EL (cell line): Measurements from ENCODE around the gene MSH3.
A peak's percentile ranks its signal among the peaks of the same experiment; 100 is the strongest.
"Not testable (repeated sequence)": the region's sequence is repeated elsewhere in the genome, so short reads cannot be mapped to it uniquely, and the experiment has no call there.

ENCODE experiments used
- DNase-seq: peaks from one replicate; pipeline ENCODE4 v3.0.0-alpha.2; 2016

Gene MSH3

DNA sequence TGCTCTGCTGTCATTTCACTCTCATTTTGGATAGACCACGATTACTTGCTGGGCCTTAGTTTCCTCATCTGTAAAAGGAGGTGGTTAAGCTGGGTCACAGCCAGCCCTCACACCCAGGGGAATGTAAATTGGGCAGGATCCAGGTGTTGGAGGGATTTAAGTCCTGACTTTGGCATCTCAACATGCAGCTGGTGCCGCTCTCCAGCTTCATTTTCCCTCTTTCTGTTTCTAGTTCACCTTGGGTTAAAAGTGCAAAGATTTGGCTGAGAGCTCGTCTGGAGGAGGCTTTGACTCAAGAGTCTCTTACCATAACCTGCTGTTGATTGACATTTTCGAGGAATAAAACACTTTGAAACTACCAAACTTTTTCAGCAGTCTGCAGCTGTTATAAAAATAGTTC lies 144.6 kb downstream of the MSH3 start:
- DNase-seq: no peak

DNA sequence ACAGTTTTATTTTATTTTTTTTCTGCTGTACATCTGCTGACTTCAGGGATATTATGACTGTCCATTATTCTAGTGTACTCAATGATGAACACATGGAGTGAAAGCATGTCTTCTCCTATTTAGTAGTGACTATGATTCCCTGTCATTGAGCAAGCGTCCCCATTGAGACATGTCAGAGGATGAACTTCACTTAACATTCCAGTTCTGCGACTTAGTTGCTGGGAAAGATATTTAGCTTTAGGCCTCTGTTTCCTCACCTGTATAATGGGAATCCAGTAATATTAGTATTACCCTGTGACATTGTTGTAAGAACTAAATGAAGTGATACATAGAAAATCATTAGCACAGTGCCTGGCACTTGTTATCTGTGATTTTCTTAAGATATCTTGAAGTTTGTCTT lies 145.1 kb downstream of the MSH3 start:
- no peak for DNase-seq

DNA sequence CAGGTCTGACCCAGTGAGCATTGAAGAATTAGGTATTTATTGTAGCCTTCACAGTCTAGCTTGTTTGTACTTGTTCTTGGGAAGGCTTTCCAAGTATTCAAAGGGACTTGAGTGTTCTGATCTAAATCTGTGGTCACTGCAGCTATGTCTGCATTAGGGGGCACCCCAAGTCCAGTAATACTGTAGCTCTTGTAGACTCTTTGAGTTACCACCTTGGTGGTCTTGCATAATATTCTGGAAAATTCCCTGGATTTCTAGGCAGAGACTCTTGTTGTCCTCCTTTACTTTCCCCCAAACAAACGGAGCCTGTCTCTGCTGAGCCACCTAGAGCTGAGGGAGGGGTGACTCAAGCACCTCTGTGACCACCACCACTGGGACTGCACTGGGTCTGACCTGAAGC lies 149.9 kb downstream of the MSH3 start:
- DNase-seq: no peak

DNA sequence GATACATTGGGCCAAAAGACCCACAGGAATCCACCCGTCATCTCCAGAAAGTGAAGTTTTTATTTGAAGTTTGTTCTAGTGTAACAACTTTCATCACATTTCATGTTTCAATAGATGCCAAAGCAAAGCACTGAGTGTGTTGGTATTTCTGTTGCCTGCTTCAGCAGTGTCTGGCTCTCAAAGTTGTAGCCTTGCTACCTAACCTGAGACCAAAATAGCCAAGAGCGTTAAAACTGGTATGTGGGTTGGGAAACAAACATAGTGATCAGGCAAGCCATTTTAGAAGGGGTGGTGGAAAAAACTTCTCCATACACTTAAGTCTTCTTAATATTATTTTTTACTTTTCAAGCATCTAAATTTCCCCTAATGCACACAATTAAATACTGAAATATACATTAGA lies 150.6 kb downstream of the MSH3 start:
- DNase-seq: no peak

DNA sequence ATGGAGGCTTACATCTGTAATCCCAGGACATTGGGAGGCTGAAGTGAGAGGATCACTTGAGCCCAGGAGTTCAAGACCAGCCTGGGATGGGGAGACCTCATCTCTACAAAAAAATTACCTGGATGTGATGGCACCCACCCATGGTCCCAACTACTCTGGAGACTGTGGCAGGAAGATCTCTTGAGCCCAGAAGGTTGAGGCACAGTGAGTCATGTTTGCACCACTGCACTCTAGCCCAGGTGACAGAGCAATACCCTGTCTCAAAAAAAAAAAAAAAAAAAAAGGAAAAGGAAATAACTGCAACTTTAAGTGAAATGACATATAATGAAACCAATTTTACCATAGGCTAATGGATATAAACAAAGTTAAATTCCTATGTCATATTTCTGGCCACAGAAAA lies 152.5 kb downstream of the MSH3 start:
- no peak for DNase-seq

DNA sequence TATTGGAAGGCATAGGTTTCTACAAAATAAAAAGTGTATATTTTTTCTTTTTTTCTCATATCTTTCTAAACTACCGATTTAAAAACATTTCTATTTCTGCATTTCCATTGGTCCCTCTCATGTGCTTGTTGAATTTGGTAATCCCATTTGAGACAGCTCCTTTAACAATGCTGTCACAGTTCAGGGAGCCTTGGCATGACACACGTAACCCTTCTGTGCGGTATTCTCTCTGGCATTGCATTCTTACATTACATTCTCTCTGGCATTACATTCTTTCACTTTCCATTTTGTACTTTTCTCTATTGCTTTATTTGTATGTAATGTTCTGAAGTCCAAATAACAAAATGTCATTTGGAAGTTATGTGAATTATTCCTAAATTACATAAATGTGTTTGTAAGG lies 155.0 kb downstream of the MSH3 start:
- DNase-seq: no peak

DNA sequence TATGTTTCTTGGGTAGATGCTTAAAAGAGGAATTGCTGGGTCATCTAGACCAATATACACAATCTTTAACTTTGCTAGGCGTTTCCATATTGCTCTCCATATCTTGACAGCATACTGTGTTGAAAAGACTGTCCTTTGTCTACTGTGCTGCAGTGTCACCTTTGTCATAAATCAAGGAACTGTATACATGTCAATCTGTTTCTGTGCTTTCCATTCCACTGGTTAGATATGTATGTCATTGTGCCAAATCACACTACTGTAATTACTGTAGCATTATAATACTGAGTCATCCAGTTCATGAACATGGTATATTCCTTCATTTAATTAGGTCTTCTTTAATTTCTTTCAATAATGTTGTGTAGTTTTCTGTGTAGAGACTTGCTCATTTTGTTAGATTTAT lies 156.0 kb downstream of the MSH3 start:
- no peak for DNase-seq

DNA sequence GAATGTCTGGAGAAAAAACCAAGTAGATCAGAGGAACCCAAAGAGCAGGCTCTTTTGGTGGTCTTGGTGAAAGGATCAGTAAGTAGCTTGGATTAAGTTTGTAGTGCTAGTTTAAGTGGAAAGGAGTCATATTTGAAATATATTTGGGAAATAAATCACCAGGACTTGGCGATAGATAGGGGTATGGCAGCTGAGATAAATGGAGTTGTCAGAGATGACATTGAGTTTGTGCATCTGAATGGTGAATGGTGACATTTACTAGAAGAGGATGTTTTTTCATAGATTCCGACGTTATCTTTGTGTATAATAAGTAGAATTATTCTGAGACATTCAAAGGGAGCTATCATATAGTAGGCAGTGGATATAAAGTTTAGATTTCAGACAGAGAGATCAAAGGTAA lies 162.1 kb downstream of the MSH3 start:
- no peak for DNase-seq

DNA sequence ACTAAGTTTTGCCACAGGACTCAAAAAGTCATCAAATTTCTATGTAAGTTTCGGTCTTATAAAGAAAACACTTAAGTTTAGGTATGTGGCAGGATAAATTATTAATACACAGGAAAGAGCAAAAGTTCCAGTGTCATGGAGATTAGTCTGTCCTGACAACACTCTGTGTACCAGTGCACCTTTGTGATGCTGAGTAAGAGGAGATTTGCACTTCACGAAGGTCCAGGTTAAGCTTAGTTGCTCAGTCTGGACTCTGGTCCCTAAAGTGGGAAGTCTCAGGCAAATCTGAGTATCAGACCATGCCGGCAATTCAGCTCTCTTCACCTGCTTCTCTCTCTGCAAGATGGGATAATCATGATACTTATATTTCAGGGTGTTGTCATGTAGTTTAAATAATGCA lies 166.2 kb downstream of the MSH3 start:
- no peak for DNase-seq

DNA sequence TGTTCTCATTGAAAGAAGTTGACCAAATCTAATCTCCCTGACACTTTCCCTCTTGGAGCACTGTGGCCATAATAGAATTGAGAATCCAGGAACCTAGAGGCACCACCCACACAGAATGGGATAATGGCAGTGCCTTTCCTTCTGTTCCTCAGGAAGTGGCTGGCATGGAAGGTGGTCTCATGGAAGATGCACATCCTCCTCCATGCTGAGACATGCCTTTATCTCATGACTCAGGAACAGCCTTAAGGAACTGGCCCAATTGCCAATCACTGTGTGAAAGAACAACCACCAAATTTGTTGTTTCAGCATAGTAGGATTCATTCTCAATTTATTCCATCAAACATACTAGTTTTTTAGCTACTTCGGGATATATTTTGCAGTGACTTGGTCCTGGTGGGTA lies 168.2 kb downstream of the MSH3 start:
- no peak for DNase-seq

DNA sequence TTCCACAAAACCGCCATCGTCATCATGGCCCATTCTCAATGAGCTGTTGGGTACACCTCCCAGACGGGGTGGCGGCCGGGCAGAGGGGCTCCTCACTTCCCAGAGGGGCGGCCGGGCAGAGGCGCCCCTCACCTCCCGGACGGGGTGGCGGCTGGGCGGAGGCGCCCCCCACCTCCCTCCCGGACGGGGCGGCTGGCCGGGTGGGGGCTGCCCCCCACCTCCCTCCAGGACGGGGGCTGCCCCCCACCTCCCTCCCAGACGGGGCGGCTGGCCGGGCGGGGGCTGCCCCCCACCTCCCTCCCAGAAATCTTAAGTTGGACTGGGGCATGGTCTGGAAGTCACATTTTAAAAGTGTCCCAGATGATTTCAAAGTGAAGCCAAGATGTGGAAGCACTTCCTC lies 169.7 kb downstream of the MSH3 start:
- DNase-seq: not testable (repeated sequence)

DNA sequence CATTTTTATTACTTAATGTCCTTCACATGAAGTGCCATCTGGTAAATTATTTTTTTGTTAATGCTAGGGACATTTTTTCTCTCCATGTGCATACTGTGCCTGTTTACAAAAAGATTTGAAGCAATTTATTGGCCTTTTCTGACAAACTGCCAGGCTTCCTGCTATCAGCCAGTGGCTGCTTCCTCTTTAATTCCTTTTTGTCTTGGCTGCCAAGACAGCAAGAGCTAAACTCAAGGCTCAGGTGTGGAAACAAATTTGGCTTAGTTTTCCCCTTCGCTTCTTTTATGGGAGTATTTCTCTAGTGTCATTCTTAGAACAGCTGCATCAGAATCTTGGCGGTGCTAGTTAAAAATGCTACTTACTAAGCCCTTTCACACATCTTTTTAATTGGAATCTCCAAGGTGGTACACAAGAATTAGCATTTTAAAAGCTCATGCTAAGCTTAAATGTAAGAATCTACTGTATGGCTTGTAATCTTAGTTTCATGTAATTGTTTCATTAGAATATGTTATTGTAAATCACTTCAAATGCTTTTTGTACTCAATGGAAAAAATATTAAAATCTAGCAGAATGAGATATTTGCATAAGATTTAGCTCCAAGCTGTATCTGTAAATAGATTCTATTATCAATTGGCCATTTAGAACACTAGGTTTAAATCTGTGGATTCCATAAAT lies 171.5 kb downstream of the MSH3 start:
- no peak for DNase-seq

DNA sequence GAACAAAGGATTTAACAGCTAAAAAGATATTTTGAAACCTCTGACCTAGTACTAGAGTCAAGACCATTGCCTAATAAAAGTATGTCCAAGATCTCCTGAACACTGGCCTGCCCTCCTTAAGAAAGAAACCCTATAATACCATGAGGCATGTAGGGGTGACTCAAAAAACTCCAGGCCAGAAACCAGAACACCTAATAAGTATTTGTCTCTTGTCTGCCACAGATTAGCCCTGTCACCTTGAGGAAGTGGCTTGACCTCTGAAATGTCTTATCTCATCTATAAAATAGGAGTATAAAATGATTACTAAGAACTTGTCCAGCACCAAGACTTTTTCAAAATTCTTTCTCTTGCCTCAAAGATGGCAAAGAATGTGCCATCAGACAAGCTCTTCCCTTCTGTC lies 180.3 kb downstream of the MSH3 start:
- peak; percentile 2 for DNase-seq

DNA sequence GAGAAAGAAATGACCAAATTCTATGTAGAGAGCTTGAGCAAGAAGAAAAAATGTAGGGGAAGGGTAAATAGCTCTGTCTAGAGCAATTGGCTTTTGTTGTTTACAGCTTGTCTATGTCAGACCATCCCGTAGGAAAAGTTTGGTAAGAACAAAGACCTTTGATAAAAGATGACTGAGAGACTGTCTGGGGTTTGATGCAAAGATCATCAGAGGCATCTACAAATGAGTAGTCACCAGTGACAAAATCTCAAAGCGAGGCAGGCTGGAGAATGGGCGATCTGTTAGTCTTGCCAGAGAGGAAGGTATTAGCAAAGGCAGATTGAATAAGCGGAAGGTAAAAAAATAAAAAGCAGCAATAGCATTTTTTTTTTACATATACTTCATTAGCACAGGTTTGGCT lies 180.7 kb downstream of the MSH3 start:
- no peak for DNase-seq

DNA sequence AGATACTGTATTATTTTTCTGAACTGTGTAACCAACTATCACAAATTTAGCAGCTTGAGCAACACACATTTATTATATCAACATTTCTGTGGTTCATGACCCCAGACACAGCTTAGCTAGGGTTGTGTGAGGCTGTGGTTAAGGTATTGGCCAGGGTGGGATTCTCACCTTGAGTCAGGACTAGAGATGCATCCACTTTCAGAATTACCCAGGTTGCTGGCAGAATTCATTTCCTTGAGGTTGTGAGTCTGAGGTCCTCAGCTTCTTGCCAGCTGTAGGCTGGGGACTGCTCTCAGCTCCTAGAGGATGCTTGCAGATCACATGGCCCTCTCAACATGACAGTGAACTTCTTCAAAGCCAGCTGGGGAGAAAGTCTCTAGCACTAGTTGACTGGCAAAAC lies 183.2 kb downstream of the MSH3 start:
- no peak for DNase-seq

DNA sequence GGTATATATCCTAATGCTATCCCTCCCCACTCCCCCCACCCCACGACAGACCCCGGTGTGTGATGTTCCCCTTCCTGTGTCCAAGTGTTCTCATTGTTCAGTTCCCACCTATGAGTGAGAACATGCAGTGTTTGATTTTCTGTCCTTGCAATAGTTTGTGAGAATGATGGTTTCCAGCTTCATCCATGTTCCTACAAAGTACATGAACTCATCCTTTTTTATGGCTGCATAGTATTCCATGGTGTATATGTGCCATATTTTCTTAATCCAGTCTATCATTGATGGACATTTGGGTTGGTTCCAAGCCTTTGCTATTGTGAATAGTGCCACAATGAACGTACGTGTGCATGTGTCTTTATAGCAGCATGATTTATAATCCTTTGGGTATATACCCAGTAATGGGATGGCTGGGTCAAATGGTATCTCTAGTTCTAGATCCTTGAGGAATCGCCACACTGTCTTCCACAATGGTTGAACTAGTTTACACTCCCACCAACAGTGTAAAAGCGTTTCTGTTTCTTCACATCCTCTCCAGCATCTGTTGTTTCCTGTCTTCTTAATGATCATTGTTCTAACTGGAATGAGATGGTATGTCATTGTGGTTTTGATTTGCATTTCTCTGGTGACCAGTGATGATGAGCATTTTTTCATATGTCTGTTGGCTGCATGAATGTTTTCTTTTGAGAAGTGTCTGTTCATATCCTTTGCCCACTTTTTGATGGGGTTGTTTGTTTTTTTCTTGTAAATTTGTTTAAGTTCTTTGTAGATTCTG lies 186.8 kb downstream of the MSH3 start:
- DNase-seq: peak; percentile 11

DNA sequence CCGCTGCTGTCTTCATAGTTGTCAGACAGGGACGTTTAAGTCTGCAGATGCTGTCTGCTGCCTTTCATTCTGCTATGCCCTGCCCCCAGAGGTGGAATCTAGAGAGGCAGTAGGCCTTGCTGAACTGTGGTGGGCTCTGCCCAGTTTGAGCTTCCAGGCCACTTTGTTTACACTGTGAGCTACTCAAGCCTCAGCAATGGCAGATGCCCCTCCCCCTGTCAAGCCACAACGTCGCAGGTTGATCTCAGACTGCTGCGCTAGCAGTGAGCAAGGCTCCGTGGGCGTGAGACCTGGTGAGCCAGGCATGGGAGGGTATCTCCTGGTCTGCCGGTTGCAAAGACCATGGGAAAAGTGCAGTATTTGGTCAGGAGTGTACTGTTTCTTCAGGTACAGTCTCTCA lies 192.0 kb downstream of the MSH3 start:
- not testable (repeated sequence) for DNase-seq

DNA sequence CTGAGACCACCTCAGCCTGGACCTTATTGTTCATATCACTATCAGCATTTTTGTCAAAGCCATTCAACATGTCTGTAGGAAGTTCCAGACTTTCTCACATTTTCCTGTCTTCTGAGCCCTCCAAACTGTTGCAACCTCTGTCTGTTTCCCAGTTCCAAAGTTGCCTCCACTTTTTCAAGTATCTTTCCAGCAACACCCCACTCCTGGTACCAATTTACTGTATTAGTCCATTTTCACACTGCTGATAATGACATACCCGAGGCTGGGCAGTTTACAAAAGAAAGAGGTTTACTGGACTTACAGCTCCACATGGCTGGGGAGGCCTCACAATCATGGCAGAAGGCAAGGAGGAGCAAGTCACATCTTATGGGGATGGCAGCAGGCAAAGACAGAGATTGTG lies 195.7 kb downstream of the MSH3 start:
- DNase-seq: not testable (repeated sequence)

DNA sequence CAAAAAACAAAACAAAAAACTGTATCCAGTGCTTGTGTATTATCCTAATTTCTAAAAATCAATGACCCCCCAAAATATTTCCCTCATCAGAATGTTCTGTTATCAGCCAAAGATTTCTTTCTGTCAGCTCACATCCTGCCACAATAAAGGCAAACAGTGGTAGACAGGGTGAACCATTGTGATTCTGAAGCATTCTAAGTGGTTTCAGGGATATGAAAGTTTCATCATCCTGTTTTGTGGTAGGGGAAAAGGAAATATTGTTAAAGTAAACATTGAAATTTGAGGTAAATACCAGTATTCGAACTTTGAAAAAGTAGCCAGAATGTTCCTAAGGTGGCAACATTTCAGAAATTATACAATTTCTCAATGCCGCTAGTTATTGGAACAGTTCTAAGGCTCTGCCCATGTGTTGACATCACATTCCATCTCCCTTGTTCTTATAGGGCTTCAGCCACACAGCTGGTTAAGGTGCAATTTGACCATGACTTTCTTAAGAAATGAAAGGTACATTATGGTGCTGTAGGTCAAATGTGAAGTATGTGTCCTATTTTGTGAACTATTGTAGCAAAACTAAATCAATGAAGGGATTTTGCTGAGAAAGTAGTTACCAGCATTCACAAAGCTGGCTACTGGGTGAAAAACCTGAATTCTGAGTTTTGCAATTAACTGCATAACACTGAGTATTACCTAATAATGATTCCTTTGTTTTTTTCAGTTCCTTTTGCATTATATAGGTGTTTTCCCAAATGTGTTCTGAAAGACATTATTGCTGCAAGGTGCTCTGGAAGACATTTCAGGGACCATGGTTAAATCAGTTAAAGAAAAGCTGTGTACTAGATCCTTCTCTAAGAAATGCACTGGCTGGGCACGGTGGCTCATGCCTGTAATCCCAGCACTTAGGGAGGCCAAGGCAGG lies 198.1 kb downstream of the MSH3 start:
- no peak for DNase-seq

DNA sequence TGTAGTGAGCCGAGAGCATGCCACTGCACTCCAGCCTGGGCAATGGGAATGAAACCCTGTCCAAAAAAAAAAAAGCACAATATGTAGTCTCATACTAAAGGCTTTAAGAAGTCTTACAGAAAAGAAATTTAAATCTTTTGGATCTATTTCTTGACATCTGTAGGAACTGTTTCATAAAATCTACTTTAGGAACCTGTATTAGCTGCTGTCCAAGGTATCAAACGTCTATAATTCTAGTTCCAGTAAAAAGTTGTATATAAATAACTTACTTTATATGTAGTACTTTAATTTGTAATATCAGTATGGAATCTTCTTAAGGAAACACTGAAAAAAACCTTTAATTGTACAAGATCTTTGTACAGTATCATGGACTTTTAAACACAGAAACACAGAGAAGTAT lies 199.0 kb downstream of the MSH3 start:
- no peak for DNase-seq

DNA sequence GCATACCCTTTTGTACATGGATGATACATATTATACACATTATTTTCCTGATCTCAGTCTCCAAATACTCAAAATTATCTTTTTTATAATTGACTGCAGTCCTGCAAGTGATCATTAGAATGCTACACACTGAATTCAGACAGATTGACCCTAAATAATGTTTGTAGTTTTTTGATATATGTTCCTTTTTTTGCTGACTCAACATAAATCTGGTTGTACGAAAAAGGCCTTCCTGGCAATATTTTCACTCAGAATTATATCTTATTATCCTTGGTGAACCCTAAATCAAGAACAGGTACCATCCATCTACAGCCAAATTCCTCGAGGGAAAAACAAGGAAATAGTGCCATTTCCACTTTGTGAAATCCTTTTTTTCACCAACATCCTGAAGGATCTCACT lies 200.1 kb downstream of the MSH3 start:
- DNase-seq: no peak

DNA sequence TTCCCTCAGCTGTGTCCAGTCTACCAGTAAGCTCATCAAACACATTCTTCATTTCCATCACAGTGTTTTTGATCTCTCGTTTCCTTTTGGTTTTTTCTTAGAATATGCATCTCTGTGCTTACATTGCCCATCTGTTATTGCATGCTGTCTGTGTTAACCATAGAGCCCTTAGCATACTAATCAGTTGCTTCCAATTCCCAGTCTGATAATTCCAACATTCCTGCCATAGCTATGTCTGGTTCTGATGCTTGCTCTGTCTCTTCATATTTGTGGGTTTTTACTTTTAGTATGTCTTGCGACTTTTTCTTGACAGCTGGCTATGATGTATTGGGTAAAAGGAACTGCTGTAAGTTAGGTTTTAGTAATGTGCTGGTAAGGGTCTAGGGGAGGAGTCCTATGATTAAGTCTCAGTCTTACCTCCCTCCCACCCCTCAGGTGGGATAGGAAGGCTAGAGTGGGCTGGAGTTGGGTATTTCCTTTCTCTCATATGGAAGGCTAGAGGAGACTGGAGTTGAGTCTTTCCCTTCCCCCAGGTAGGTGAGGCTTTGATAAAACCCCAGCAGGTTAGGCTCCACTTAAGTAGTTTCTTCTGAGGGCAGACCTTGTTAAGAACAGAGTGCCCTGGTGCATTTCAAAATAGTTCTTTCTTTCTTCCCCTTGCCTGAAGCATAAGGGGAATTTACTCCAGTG lies 206.6 kb downstream of the MSH3 start:
- DNase-seq: peak; percentile 21

DNA sequence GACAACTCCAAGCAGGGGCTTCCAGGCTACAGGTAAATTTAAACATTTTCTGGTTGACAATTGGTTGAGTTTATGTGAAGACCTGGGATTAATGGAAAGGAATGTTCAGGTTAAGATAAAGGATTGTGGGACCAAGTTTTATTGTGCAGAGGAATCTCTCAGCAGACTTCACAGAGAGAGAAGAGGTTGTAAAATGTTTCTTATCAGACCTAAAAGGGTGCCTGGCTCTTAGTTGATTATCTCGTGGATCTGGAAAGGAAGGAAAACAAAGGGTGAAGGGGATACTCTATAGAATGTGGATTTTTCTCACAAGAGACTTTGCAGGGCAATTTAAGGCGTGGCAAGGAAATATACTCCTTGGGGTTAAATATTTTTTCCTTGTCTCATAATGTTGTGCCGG lies 209.3 kb downstream of the MSH3 start:
- no peak for DNase-seq
